CD4-positive, alpha-beta T cell (primary cell): ENCODE results near the gene USP33. TPM values are rescaled to one million over a fixed set of nuclear protein-coding genes. Genes with fewer than 3 reads are reported as not detected.
A peak's percentile ranks its signal among the peaks of the same experiment; 100 is the strongest.

Experiments used
- ATAC-seq: fragments of 200-7000 bp; cut with Tn5 transposase; one replicate; pipeline ENCODE4 v1.10.0; 2022; ENCODE audit warnings: mild to moderate bottlenecking; ENCODE audit not compliant: poor library complexity
- CTCF ChIA-PET: fragments of 350-600 bp; sonication (Branson Sonifier 250); formaldehyde crosslinking; loops from one replicate; lab custom pipeline; 2021; ENCODE audit warnings: antibody characterized with exemption, inconsistent platforms; lab: Charles Lee
- POLR2A ChIA-PET: fragments of 350-600 bp; sonication (Branson Sonifier 250); formaldehyde crosslinking; loops from one replicate; lab custom pipeline; 2021; ENCODE audit warnings: antibody characterized with exemption, inconsistent platforms; lab: Charles Lee
- DNase-seq, 14 experiments: peaks; one replicate each; pipeline ENCODE4 v3.0.0-alpha.2; 2013 to 2020; ENCODE audit warnings: mixed read lengths in 2 of 14
- H3K27ac ChIP-seq, 2 donors: one replicate each; pipeline versions ENCODE4 v1.5.1 to v1.7.0; 2013; ENCODE audit warnings: low read length in 2 of 2, low read depth in 1 of 2, mild to moderate bottlenecking in 1 of 2
- H3K27me3 ChIP-seq, 2 experiments: 1 replicate in 1 of 2; 2 replicates in 1 of 2; pipeline versions ENCODE4 v1.6.1 to v1.7.0; 2013; ENCODE audit warnings: low read length in 2 of 2, control low read depth in 1 of 2, mild to moderate bottlenecking in 1 of 2, moderate library complexity in 1 of 2; ENCODE audit not compliant: insufficient read depth in 2 of 2, control insufficient read depth in 1 of 2
- H3K36me3 ChIP-seq: one replicate; pipeline ENCODE4 v1.6.1; 2013; ENCODE audit warnings: low read length, control low read depth; ENCODE audit not compliant: insufficient read depth
- H3K4me1 ChIP-seq: one replicate; pipeline ENCODE4 v1.6.1; 2013; ENCODE audit warnings: low read length, control low read depth; ENCODE audit not compliant: insufficient read depth
- H3K4me3 ChIP-seq: one replicate; pipeline ENCODE4 v1.5.1; 2013; ENCODE audit warnings: mild to moderate bottlenecking, low read length, moderate library complexity
- H3K9me3 ChIP-seq, 2 experiments: 1 replicate in 1 of 2; 2 replicates in 1 of 2; pipeline versions ENCODE4 v1.6.1 to v1.7.0; 2013; ENCODE audit warnings: low read length in 2 of 2, mild to moderate bottlenecking in 2 of 2, control low read depth in 1 of 2, moderate library complexity in 1 of 2; ENCODE audit not compliant: control insufficient read depth in 1 of 2, insufficient read depth in 1 of 2
- H3K27ac Mint-ChIP-seq: one replicate; pipeline ENCODE4 v1.8.0; 2020; ENCODE audit warnings: mixed read lengths
- H3K27me3 Mint-ChIP-seq: one replicate; pipeline ENCODE4 v1.8.0; 2021; ENCODE audit warnings: mixed read lengths
- H3K36me3 Mint-ChIP-seq: one replicate; pipeline ENCODE4 v1.8.0; 2021; ENCODE audit warnings: low read depth, mixed read lengths
- H3K4me1 Mint-ChIP-seq: one replicate; pipeline ENCODE4 v1.8.0; 2021; ENCODE audit warnings: low read depth, mixed read lengths
- H3K4me3 Mint-ChIP-seq: one replicate; pipeline ENCODE4 v1.8.0; 2020; ENCODE audit warnings: mild to moderate bottlenecking, mixed read lengths
- H3K9me3 Mint-ChIP-seq: one replicate; pipeline ENCODE4 v1.8.0; 2020; ENCODE audit warnings: mixed read lengths
- CTCF ChIP-seq: fragments of 200-600 bp; IDR thresholded peaks from one replicate; pipeline ENCODE4 v1.8.0; 2022; ENCODE audit warnings: antibody characterized with exemption, mild to moderate bottlenecking
- intact Hi-C, 2 experiments: fragments of 100-400 bp; cut with DNase I in 1 of 2; cut with micrococcal nuclease in 1 of 2; formaldehyde crosslinking; loops; one replicate each; pipeline versions ENCODE4 v1.15.1 to v1.9.0; 2023 to 2025; cut with DNase I, micrococcal nuclease
- total RNA-seq, 174 experiments: library from RNA in 2 of 174; stranded (reverse) in 2 of 174; gene quantifications; one replicate each; pipeline ENCODE4 v1.2.3 and lab custom pipeline; 2021 to 2026

The USP33 gene
- total RNA-seq, 2 experiments from 2014 or later = 69.7 to 71.6 TPM

GRCh38 chr1:77658271-77658670 is 101.4 kb downstream of the USP33 start:
- H3K9me3 ChIP-seq = peaks cover 0 to 5% of the 10 kb centered on the region in 2 experiments
- H3K4me3 Mint-ChIP-seq = no peak overlapping the region
- peaks cover 50% of the 10 kb centered on the region for H3K4me1 Mint-ChIP-seq
- H3K27me3 ChIP-seq = no peaks in the 10 kb centered on the region
- H3K36me3 ChIP-seq = peaks cover 8% of the 10 kb centered on the region
- H3K36me3 Mint-ChIP-seq = peaks cover 35% of the 10 kb centered on the region
- H3K27me3 Mint-ChIP-seq = no peaks in the 10 kb centered on the region
- DNase-seq (no peak), ATAC-seq (no peak)
- no peak for TF ChIP-seq CTCF
- no peak overlapping the region for H3K4me3 ChIP-seq
- H3K4me1 ChIP-seq = peaks cover 5% of the 10 kb centered on the region
- H3K27ac Mint-ChIP-seq = no peak overlapping the region
- ChIA-PET POLR2A (no interaction called here), CTCF (no interaction called here)
- no peaks in the 10 kb centered on the region for H3K9me3 Mint-ChIP-seq
- no peak overlapping the region for H3K27ac ChIP-seq
- intact Hi-C loops = no loop called here

- ChIA-PET CTCF (no interaction called here), POLR2A (no interaction called here)
- H3K27me3 Mint-ChIP-seq = no peaks in the 10 kb centered on the region
- peaks cover 5% of the 10 kb centered on the region for H3K4me1 ChIP-seq
- H3K9me3 ChIP-seq = peaks cover 9 to 11% of the 10 kb centered on the region in 2 experiments
- H3K27me3 ChIP-seq = no peaks in the 10 kb centered on the region
- no peak overlapping the region for H3K27ac ChIP-seq
- DNase-seq = no peak
- peaks cover 58% of the 10 kb centered on the region for H3K36me3 Mint-ChIP-seq
- H3K27ac Mint-ChIP-seq = peak overlapping the region; percentile 74
- H3K4me3 ChIP-seq = no peak overlapping the region
- H3K9me3 Mint-ChIP-seq = peaks cover 2% of the 10 kb centered on the region
- ATAC-seq = no peak
- TF ChIP-seq CTCF = no peak
- no peak overlapping the region for H3K4me3 Mint-ChIP-seq
- H3K4me1 Mint-ChIP-seq = peaks cover 53% of the 10 kb centered on the region
- intact Hi-C loops = no loop called here
- H3K36me3 ChIP-seq = peaks cover 8% of the 10 kb centered on the region
Observed at GRCh38 chr1:77655431-77655974, 104.1 kb downstream of the USP33 start.

- Mint-ChIP-seq H3K4me3 (no peak overlapping the region), H3K4me1 (peaks cover 46% of the 10 kb centered on the region), H3K27ac (peak overlapping the region; percentile 25), H3K9me3 (peaks cover 12% of the 10 kb centered on the region), H3K27me3 (no peaks in the 10 kb centered on the region), H3K36me3 (peaks cover 77% of the 10 kb centered on the region)
- intact Hi-C loops = no loop called here
- Histone ChIP-seq H3K4me3 (no peak overlapping the region), H3K27ac (no peak overlapping the region), H3K4me1 (peaks cover 5% of the 10 kb centered on the region), H3K27me3 (no peaks in the 10 kb centered on the region), H3K9me3 (peaks cover 22% of the 10 kb centered on the region in 2 experiments), H3K36me3 (peaks cover 8% of the 10 kb centered on the region)
- TF ChIP-seq CTCF = no peak
- no peak for DNase-seq
- ChIA-PET POLR2A (no interaction called here), CTCF (no interaction called here)
- no peak for ATAC-seq
Observed at GRCh38 chr1:77652970-77653516, 106.6 kb downstream of the USP33 start.
